ENCODE data around the gene RPS8.
A peak's percentile ranks its signal among the peaks of the same experiment; 100 is the strongest.
"Not testable (repeated sequence)": the region's sequence is repeated elsewhere in the genome, so short reads cannot be mapped to it uniquely, and the experiment has no call there.

Gene RPS8

GRCh38 chr1:44775078-44775929 is at the start of gene RPS8:
Gene RPS8 (plus strand): TSS chr1:44775540. CDS start chr1:44775597, 57 bp downstream.
- DNase-seq = peak; percentile 94

GRCh38 chr1:44730741-44731512 is 44.4 kb upstream of the RPS8 start, which contains the start of gene RNU5D-1:
Gene RNU5D-1 (minus strand): TSS chr1:44731170.
- DNase-seq = peak; percentile 98

GRCh38 chr1:44733365-44733764 is 42.0 kb upstream of the RPS8 start:
- no peak for DNase-seq

GRCh38 chr1:44733784-44734183 is 41.6 kb upstream of the RPS8 start:
- DNase-seq = no peak

- DNase-seq = no peak
Measured at GRCh38 chr1:44735992-44736391, 39.3 kb upstream of the RPS8 start.

- not testable (repeated sequence) for DNase-seq
Measured at GRCh38 chr1:44738953-44739306, 36.4 kb upstream of the RPS8 start.

GRCh38 chr1:44739307-44740178 is 35.8 kb upstream of the RPS8 start, which contains the start of gene KIF2C:
Gene KIF2C (plus strand): TSS chr1:44739837. CDS start chr1:44739933, 96 bp downstream.
- peak; percentile 99 for DNase-seq

- DNase-seq = no peak
Measured at GRCh38 chr1:44740179-44740617, 35.1 kb upstream of the RPS8 start.

GRCh38 chr1:44743211-44743610 is 32.1 kb upstream of the RPS8 start:
- no peak for DNase-seq

GRCh38 chr1:44747878-44748277 is 27.5 kb upstream of the RPS8 start:
- no peak for DNase-seq

- DNase-seq = no peak
Measured at GRCh38 chr1:44757420-44757819, 17.9 kb upstream of the RPS8 start.

- DNase-seq = no peak
Measured at GRCh38 chr1:44759077-44759476, 16.3 kb upstream of the RPS8 start.

- DNase-seq = no peak
Measured at GRCh38 chr1:44760876-44761275, 14.5 kb upstream of the RPS8 start.

GRCh38 chr1:44766421-44766820 is 8.9 kb upstream of the RPS8 start:
- DNase-seq = not testable (repeated sequence)

- no peak for DNase-seq
Measured at GRCh38 chr1:44775930-44776729, 790 bp downstream of the RPS8 start.

GRCh38 chr1:44776730-44777068 is 1.4 kb downstream of the RPS8 start:
- DNase-seq = no peak

GRCh38 chr1:44777547-44777946 is 2.2 kb downstream of the RPS8 start:
- DNase-seq = no peak

GRCh38 chr1:44777969-44778635 is 2.8 kb downstream of the RPS8 start:
- no peak for DNase-seq

GRCh38 chr1:44778705-44779576 is 3.6 kb downstream of the RPS8 start:
- no peak for DNase-seq

- no peak for DNase-seq
Measured at GRCh38 chr1:44780583-44781121, 5.3 kb downstream of the RPS8 start.

Measured in DMS79 treated with DMSO at 0.1 percent for 48 hours (cell line).